Gastroesophageal sphincter (tissue), 3 donors: ENCODE data around the gene TAF7.

Experiments
- CTCF ChIP-seq, 4 experiments: fragments of 200-600 bp in 2 of 4; fragments of 450-650 bp in 2 of 4; sonication (generic) in 1 of 4; IDR thresholded peaks; one replicate each; pipeline ENCODE4 v1.5.1; 2017 to 2019; ENCODE audit warnings: antibody characterized with exemption in 4 of 4, mild to moderate bottlenecking in 2 of 4, moderate library complexity in 2 of 4
- EP300 ChIP-seq: sonication (generic); formaldehyde crosslinking; IDR thresholded peaks from one replicate; pipeline ENCODE4 v1.6.1; 2017; ENCODE audit warnings: antibody characterized with exemption, mild to moderate bottlenecking
- POLR2A ChIP-seq, 2 donors: fragments of 450-650 bp; IDR thresholded peaks; one replicate each; pipeline ENCODE4 v1.6.1; 2017; ENCODE audit warnings: antibody characterized with exemption in 2 of 2, mild to moderate bottlenecking in 2 of 2, moderate library complexity in 1 of 2
- POLR2AphosphoS5 ChIP-seq: sonication (generic); formaldehyde crosslinking; IDR thresholded peaks from one replicate; pipeline ENCODE4 v1.6.1; 2017; ENCODE audit warnings: antibody characterized with exemption

GRCh38 chr5:141349917-141350619, 29.5 kb upstream of the TAF7 start, which contains the start of gene PCDHGB1:
- peak in 3 of 4 experiments; percentile 21 to 47 (median 34) for TF ChIP-seq CTCF (IDR thresholded peaks at IDR 0.05)
- no peak for TF ChIP-seq EP300
- no peak for TF ChIP-seq POLR2AphosphoS5
- no peak for TF ChIP-seq POLR2A (IDR thresholded peaks at IDR 0.05)
